Hindlimb muscle (tissue), 1 donor: ENCODE data around the gene MLLT1. TPM values are rescaled to one million over a fixed set of nuclear protein-coding genes. Genes with fewer than 3 reads are reported as not detected.
A peak's percentile ranks its signal among the peaks of the same experiment; 100 is the strongest.
"Not testable (repeated sequence)": the region's sequence is repeated elsewhere in the genome, so short reads cannot be mapped to it uniquely, and the experiment has no call there.

Experiments used
- DNase-seq: peaks from one replicate; pipeline ENCODE4 v3.0.0-alpha.2; 2013
- polyA plus RNA-seq: library from polyadenylated mRNA; unstranded; fragments of 120-200 nt; gene quantifications from one replicate; pipeline ENCODE4 v1.2.1, GENCODE V29; 2013; ENCODE audit not compliant: insufficient read length

Gene MLLT1, protein sequence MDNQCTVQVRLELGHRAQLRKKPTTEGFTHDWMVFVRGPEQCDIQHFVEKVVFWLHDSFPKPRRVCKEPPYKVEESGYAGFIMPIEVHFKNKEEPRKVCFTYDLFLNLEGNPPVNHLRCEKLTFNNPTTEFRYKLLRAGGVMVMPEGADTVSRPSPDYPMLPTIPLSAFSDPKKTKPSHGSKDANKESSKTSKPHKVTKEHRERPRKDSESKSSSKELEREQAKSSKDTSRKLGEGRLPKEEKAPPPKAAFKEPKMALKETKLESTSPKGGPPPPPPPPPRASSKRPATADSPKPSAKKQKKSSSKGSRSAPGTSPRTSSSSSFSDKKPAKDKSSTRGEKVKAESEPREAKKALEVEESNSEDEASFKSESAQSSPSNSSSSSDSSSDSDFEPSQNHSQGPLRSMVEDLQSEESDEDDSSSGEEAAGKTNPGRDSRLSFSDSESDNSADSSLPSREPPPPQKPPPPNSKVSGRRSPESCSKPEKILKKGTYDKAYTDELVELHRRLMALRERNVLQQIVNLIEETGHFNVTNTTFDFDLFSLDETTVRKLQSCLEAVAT
- 52.9 TPM for polyA plus RNA-seq

DNA sequence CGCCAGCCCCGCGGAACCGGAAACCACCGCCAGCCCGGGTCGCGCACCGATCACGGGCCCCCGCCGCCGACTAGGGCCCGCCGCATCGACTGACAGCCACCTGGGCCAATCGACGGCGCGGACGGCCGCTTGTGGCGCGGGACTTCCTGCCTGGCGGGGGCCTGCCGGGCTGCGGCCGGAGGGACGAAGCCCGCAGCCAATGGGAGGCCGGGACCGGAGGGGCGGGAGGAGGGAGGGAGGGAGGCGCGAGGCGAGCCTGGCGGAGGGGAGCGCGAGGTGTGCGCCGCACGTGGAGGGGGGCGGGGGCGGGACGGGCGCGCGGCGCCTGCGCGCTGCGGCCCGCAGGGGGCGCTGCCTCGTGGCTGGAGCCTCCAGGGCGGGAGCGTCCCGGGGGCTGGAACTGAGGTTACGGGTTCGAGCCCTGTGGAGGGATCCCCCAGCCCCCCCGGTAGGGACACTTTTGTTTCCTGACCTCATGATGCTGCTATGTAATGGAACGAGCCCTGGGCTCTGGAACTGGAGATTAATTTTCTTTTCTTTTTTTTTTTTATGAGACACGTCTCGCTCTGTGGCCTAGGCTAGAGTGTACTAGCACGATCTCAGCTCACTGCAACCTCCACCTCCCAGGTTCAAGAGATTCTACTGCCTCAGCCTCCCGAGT lies at the start of gene MLLT1:
MLLT1 (minus strand) TSS at position 45 of the 661 bp plus-strand sequence. CDS start 191 bp downstream, outside the sequence.
- peak; percentile 97 for DNase-seq

DNA sequence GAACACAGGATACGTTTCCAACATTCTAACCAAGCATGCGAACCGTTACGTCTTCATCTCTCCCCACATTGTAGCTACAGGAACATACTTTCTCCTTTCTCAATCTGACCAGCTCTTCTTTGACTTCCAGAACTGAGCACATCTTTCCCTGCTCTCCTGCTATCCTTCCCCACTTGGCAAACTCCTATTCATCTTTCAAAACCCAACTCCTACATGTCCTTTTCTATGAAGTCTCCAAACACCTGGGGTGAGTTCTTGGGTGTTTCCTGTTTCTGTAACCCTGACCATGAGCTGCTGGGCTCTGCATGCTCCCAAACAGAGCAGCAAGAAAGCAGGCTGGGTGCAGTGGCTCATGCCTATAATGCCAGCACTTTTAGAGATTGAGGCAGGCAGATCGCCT lies 47.0 kb upstream of the MLLT1 start:
- no peak for DNase-seq

DNA sequence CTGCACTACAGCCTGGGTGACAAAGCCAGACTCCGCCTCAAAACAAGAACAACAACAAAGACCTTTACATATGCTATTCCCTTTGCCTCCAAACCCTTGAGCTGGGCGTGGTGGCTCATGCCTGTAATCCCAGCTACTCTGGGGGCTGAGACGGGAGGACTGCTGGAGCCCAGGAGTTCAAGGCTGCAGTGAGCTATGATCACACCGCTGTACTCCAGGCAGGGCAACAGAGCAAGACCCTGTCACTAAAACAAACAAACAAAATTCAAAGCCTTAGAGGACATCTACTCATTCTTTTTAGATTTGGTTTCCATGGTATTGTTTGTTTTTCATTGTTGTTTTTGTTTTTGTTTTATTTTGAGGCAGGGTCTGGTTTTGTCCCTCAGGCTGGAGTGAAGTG lies 45.8 kb upstream of the MLLT1 start:
- DNase-seq = no peak

DNA sequence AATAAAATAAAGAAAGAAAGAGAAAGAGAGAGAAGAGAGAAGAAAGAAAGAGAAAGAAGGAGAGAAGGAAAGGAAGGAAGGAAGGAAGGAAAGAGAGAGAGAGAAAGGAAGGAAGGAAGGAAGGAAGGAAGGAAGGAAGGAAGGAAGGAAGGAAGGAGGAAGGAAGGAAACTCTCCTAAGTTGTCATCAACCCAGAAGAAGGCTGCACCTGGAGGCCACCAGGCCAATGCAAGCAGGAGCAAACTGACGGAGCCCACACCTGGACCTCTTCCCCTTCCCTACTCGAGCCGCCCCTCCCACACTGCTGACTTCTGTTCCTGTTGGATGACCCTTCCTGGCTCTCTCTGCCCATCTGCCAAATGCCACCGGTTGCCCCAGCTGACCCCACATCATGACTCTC lies 45.0 kb upstream of the MLLT1 start:
- no peak for DNase-seq

DNA sequence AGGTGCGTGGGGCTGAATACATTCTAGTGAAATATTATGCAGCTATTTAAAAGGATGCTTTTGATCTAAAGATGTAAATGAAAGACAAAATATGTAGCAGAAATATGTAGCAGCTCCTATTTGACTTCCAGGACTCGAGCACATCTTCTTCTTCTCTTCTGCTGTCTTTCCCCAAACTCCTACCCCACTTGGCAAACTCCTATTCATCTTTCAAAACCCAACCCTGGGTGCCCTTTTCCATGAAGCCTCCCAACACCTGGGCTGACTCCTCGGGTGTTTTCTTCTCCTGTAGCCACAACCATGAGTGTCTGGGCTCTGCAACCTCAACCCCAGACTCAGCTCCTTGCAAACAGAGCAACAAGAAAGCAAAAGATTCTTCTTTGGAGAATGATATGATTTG lies 42.5 kb upstream of the MLLT1 start:
- no peak for DNase-seq

DNA sequence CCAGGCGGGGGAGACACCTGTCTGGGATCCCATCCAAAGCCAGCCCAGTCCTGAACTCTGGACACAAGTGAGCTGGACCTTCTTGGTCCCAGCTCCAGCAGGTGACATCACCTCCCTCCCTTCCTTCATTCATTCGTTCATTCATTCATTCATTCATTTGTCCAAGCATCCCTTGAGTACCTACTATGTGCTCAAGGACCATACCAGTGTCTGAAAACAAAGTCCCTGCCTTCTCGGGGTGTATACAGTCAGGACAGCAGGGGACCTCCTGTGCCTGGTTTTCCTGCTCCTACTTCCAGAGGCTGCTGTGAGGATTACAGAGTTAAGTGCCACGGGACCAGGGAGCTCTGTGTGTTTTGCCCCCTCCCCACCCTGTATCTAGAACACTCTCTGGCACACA lies 39.6 kb upstream of the MLLT1 start:
- DNase-seq = no peak

DNA sequence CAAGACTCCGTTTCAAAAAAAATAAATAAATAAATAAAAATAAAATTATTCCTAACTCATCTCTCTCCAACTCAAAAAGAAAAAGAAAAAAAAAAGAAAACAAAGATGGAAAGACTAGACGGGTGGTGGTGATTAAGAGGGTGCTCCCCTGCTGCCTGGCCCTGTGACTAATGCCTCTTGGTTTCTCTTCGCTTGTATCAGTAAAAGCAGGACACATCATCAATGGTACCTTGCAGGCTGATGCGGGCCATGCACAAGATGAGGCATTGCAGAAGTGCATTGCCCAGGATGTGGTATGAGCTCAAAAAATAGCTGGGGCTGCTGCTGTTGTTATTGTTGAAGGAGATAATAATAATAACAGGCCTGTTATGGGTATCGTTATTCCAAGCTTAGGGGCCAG lies 39.0 kb upstream of the MLLT1 start:
- no peak for DNase-seq

DNA sequence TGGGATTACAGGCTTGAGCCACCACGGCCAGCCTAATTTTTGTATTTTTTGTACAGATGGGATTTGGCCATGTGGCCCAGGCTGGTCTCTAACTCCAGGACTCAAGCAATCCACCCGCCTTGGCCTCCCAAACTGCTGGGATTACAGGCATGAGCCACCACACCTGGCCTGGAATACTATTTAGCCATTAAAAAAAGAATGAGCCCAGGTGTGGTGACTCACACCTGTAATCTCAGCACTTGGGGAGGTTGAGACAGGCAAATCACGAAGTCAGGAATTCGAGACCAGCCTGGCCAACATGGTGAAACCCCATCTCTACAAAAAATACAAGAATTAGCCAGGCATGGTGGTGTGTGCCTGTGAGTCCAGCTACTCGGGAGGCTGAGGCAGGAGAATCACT lies 35.9 kb upstream of the MLLT1 start:
- not testable (repeated sequence) for DNase-seq

DNA sequence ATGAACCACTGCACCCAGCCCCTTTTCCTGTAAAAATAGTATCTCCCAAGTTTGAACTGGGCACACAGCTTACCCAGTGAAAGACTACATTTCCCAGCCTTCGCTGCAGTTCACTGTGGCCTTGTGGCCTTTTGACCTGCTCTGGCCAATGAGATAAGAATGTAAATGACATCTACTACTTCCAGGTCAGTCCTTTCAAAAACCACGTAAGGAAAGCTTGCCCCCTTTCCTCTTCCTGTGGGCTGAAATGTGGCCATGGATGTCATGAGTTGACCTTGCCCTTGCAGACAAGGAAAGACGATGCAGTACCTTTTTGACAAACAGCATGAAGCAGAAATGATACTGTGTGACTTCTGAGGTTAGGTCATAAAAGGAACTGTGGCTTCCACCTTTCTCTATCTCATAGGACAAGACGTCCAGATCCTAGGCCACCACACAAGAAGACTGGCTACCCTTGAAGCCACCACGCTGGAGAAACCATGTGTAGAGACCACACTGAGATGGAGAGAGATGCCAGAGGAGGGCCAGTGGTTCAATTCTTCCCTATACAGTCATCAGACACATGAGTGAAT lies 33.7 kb upstream of the MLLT1 start:
- DNase-seq = no peak

DNA sequence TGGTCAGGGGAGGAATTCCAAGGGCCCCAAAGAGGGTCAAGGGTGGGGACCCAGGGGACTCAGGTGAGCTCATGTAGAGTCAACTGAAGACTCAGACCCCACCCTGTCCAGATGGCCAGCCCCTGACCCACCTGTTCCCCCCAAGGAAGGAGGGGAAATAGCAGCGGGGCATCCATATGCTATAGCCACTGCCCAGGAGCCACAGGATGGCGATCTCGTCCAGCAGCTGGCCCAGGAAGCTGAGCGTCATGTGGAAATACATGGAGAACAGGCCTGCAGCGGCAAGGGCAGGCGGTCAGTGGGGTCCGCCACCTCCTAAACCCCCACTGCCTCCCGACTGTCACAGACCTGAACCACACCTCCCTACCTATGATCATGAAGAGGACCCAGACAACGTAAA lies 32.2 kb upstream of the MLLT1 start:
- DNase-seq = no peak

DNA sequence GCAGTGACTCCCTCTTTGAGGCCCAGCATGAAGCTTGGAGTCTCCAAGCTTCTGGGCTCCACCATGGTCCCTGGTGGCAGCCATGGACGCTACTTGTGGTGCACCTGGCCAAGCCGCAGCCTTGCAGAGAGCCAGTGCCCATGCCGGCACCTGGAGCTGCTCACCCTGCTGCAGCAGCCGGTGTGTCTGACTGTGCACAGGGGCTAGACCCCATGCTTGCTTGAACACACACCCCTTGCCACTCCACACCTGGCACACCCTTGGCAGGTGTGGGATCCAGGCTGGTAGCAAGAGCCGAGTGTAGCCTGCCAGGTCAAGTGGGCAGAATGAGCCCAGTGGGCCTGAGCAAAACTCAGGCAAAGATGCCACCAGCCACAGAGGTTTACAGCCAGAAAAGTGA lies 18.6 kb upstream of the MLLT1 start:
- no peak for DNase-seq

DNA sequence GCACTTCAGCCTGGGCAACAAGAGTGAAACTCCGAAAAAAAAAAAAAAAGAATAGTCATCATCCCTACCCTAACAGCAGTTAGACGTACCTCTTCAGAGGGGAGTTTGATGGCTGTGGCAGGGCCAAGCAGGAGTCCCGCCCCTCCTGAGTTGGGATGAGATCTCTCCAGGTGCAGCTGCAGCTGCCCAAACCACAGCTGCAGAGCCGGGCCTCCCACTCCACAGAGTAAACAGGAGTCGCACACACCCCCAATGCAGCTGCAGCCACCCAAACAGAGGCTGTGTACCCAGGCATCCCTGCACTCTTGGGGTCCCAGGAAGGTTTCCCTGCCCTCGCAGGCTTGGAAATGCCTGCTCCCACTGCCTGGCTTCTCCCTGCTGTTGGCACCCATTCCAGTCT lies 17.4 kb upstream of the MLLT1 start:
- DNase-seq = no peak

DNA sequence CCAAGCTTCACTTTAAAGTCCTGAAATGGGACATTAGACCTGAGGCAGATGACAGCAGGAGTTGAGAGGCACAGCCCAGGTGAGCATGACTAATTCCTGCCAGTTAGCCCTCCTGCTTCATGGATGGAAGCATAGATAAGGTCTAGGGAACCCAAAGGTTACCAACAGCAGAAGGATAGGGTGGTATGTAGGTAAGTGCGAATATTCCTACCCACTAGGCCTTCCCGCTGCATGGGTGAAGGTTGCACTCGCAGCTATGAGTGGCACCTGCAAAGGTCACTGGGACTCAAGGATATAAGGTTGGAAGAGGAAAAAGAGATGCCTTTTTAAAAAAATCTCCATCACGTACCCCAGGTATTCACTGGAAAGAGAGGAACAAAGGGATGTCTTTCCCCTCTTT lies 12.2 kb upstream of the MLLT1 start:
- no peak for DNase-seq

DNA sequence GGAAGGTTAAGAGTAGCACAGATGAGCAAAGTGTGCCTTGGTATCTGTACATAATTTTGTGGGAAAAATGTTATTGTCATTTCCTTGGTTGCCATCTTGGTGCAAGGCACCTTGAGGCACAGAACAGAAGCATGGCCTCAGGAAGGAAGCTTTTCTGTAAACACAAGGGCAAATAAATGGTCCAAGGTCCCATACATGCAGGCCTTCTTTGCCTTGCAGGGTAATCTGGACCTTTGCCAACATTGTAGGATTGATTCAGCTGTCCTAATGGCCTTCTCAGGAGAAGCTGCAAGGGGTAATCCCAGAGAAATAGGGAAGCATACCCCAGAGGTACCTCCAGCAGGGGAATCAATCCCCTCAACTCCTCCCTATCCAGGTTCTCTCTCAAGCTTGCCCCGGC lies 9.0 kb upstream of the MLLT1 start:
- DNase-seq = no peak

DNA sequence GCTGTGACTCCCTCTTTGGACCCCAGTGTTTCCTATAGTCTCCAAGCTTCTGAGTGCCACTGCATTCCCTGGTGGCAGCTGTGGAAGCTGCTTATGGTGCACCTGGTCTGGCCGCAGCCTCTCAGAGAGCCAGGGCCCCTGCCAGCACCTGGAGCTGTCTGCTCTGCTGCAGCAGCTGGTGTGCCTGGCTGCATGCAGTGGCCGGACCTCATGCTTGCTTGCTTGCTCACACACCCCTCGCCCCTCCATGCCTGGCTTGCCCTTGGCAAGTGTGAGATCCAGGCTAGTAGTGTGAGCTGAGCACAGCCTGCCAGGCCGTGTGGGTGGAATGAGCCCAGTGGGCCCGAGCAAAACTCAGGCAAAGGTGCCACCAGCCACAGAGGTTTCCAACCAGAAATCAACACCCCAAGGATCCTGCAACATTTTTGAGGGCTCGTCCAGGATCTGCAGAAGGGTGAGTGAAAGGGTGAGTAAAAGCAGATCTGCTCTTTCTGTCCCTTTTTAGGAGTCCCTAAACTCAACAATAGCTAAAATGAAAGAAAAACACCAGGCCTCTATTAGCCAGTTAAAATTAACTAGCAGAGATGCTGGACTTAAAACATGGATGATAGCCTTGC lies 7.6 kb upstream of the MLLT1 start:
- no peak for DNase-seq

DNA sequence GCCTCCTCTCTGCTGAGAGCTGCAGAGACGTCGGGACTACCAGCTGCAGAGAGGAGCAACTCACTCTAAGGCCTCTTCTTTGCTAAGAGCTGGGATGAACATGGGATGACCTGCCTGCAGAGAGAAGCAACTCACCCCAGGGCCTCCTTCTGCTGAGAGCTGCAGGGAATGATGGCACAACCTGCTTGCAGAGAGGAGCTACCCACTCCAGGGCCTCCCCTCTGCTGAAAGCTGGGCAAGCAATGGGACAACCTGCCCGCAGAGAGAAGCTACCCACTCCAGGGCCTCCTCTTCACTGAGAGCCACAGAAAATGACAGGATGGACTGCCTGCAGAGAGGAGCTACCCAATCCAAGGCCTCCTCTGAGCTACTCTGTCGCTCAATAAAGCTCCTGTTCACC lies 6.9 kb upstream of the MLLT1 start:
- DNase-seq = no peak

DNA sequence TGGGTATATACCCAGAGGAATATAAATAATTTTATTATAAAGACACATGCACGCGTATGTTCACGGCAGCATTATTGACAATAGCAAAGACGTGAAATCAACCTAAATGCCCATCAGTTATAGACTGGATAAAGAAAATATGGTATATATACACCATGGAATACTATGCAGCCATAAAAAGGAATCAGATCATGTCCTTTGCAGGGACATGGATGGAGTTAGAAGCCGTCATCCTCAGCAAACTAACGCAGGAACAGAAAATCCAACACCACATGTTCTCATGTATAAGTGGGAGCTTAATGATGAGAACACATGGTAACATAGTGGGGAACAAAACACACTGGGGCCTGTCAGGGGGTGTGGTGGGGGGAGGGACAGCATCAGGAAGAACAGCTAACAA lies 2.6 kb upstream of the MLLT1 start:
- not testable (repeated sequence) for DNase-seq

DNA sequence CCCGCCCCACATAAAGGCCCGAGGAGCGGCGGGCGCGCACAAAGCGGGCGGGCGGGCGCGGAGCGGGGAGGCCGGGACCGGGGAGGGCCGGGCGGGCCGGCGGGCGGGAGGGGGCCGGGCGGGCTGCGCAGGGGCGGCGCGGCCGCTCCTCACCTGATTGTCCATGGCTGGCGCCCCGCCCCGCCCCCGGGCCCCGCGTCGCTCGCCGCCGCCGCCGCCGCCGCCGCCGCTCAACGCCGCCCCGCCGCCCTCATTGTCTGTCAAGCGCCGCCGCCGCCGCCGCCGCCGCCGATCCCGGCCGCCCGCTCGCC lies 200 bp downstream of the MLLT1 start:
- no peak for DNase-seq

DNA sequence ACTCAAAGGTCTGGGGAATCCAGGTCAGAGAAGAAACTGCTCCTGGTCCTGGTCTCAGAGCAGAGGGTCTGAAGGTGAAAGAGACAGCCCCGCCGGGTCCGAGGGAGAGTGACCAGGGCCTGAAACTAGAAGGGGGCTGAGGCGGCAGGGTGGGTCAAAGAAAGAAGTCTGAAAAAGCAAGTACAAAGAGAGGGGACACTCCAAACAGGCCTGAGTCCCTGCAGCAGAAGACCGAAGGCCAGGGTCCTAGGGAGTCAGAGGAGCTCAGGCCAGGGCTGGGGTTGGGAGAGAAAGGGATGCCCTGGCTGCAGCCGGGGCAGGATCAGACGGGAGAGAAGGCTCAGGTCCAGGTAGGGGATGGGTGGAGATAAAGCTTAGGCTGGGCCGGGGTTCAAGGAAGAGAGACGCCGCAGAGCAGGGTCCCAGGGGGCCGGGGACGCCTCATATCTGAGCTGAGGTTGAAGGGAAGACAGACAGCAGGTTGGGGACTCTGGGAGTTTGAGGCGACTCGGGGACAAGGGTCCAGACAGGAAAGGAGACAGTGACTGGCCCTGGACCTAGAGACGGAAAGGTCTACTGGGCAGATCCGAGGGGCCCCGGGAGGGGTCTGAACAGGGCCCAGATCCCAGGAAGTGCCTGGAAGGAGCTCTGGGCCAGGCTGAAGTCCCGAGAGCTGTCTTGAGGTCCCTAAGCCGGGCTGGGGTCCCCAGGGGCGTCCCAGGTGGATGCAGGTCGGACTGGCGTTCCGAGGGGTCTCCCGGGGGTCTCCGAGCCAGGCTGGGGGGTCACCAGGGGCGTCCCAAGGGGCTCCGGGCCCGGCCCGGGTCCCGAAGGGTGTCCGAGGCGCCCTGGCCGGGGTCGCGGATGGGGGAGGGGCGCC lies 795 bp downstream of the MLLT1 start:
- DNase-seq = no peak

DNA sequence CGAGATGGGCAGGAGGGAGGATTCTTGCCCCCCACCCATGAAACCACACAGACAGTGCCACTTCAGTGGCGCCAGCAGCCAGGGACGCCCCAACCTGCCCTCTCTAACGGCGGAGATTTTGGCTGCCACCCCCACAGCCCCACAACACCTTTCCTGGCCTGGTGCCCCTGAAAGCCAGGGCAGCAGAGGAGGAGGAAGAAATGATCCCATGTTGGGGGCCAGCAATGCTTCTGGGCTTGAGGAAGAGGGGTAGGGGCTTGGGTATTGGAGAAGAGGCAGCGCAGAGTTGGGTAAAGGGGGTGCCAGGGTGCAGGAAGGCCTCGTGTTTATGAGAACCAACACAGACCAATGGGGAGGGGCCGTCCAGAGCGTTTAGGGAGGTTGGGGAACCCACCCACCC lies 1.7 kb downstream of the MLLT1 start:
- no peak for DNase-seq

DNA sequence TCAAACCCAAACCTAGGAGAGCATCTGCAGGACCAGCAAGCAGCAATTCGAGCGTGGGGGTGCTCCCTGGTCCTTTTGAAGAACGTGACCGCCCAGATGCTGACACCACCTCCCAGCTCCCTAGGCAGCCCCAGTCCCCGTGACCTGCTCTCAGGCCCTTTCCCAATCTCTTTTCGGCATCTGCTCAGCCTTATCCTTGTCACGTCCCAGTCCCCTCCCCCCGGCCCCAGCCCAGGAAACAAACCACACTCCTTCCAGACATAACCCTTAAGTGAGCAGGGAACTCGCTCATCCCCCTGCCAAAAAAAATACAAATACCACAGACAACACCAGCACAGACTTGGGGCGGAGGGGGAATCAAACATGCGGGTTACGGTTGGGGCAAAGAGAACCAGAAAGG lies 3.3 kb downstream of the MLLT1 start:
- no peak for DNase-seq

DNA sequence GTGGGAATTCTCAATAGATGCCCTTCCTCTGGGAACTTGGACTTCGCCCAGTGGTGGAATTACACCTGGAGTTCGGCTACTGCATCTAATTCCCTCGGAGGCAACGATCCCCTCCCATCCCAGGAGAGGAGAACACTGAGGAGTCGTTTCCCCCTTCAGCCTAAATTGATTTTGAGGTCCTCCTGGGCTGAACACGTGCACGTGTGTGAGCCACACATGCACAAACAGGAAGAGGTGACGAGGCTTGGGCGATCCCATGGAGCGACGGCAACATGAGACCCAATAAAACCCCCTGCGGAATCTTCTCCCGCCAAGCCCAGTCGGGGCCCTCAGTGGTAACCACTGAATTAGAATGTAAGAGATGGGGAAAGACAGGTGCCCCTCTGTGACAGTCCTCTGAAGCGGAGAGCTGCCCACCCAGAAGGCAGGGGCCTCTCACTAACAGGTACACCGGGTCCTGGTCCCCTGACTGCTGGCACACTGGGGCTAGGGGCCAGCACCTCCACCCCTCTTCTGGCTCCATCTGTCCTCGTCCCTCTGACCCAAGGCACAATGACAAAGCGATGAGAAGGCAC lies 4.5 kb downstream of the MLLT1 start:
- DNase-seq = no peak
